GM12864 (cell line): ENCODE data around the gene ZNF521.

ENCODE experiments used
- DNase-seq: peaks from one replicate; pipeline ENCODE4 v3.0.0-alpha.2; 2011; ENCODE audit warnings: low read depth
- H3K4me3 ChIP-seq: 2 replicates; pipeline ENCODE4 v1.5.1; 2011; ENCODE audit warnings: mild to moderate bottlenecking, low read depth, low read length, control low read depth
- CTCF ChIP-seq: IDR thresholded peaks from 2 replicates; pipeline ENCODE4 v1.5.1; 2011; ENCODE audit warnings: low read depth, mild to moderate bottlenecking, moderate library complexity, low read length, control low read depth, inconsistent platforms; ENCODE audit errors: missing control alignments

ZNF521 gene

DNA sequence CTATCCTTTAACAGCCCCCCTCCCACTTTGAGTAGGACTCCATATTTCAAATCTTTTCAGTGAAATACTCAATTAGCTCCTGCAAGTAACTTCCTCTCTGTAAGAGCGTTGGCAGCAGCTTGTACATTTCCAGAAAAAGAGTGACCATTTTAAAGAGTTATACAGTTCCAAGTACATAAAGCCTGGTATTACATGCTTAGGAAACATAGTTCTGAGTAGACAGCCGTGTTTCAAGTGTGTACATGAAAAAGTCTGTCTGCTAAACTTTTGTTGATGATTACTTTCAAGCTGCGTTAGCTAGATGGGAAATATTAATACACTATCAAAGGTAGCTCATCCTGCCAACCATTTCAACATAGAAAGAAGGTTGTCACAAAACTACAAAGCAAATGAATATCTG, 112.8 kb downstream of the ZNF521 start:
- no peak overlapping the region for H3K4me3 ChIP-seq
- no peak for DNase-seq
- TF ChIP-seq CTCF: no peak

GRCh38 chr18:25237571-25238267, 114.2 kb downstream of the ZNF521 start:
- H3K4me3 ChIP-seq: no peak overlapping the region
- no peak for TF ChIP-seq CTCF
- no peak for DNase-seq

GRCh38 chr18:25236736-25237135, 115.2 kb downstream of the ZNF521 start:
- no peak overlapping the region for H3K4me3 ChIP-seq
- DNase-seq: no peak
- no peak for TF ChIP-seq CTCF

- no peak overlapping the region for H3K4me3 ChIP-seq
- TF ChIP-seq CTCF: no peak
- DNase-seq: no peak
These were observed 116.4 kb downstream of the ZNF521 start for GRCh38 chr18:25235401-25236042.

GRCh38 chr18:25234740-25235345, 117.1 kb downstream of the ZNF521 start:
- no peak for TF ChIP-seq CTCF
- no peak for DNase-seq
- no peak overlapping the region for H3K4me3 ChIP-seq

- no peak overlapping the region for H3K4me3 ChIP-seq
- TF ChIP-seq CTCF: no peak
- no peak for DNase-seq
These were observed 117.7 kb downstream of the ZNF521 start for GRCh38 chr18:25234322-25234639.
